Gastroesophageal sphincter (tissue), 4 donors: Measurements from ENCODE around the gene MAP3K15. TPM values are rescaled to one million over a fixed set of nuclear protein-coding genes. Genes with fewer than 3 reads are reported as not detected.

ENCODE experiments used
- ATAC-seq: fragments of 150-250 bp; one replicate; pipeline ENCODE4 v1.9.1; 2016; ENCODE audit warnings: mild to moderate bottlenecking, moderate library complexity
- H3K27ac ChIP-seq, 4 donors: fragments of 200-600 bp; sonication (generic) in 3 of 4; 1 replicate in 3 of 4; 2 replicates in 1 of 4; pipeline ENCODE4 v1.5.1; 2016 to 2019
- H3K27me3 ChIP-seq: fragments of 200-600 bp; sonication (generic); one replicate; pipeline ENCODE4 v1.5.1; 2019
- H3K36me3 ChIP-seq, 2 donors: fragments of 200-600 bp; sonication (generic); one replicate each; pipeline ENCODE4 v1.5.1; 2019; ENCODE audit warnings: control low read depth in 1 of 2
- H3K4me1 ChIP-seq, 3 donors: fragments of 200-600 bp; sonication (generic); 1 replicate in 2 of 3; 2 replicates in 1 of 3; pipeline ENCODE4 v1.5.1; 2016 to 2019; ENCODE audit warnings: control low read depth in 2 of 3
- H3K4me3 ChIP-seq, 2 donors: fragments of 200-600 bp; sonication (generic); one replicate each; pipeline ENCODE4 v1.5.1; 2019; ENCODE audit warnings: mild to moderate bottlenecking in 1 of 2, moderate library complexity in 1 of 2
- H3K9me3 ChIP-seq, 3 donors: fragments of 200-600 bp; sonication (generic); one replicate each; pipeline ENCODE4 v1.5.1; 2017 to 2019; ENCODE audit warnings: control low read depth in 2 of 3
- EP300 ChIP-seq: sonication (generic); formaldehyde crosslinking; IDR thresholded peaks from one replicate; pipeline ENCODE4 v1.6.1; 2017; ENCODE audit warnings: antibody characterized with exemption, mild to moderate bottlenecking
- POLR2A ChIP-seq, 2 donors: fragments of 450-650 bp; IDR thresholded peaks; one replicate each; pipeline ENCODE4 v1.6.1; 2017; ENCODE audit warnings: antibody characterized with exemption in 2 of 2, mild to moderate bottlenecking in 2 of 2, moderate library complexity in 1 of 2
- POLR2AphosphoS5 ChIP-seq: sonication (generic); formaldehyde crosslinking; IDR thresholded peaks from one replicate; pipeline ENCODE4 v1.6.1; 2017; ENCODE audit warnings: antibody characterized with exemption
- WGBS, 2 donors: methylation state at CpG; one replicate each; pipeline ENCODE4 v1.1.5; 2018; ENCODE audit warnings: low coverage in 1 of 2; 5-methylcytosine and 5-hydroxymethylcytosine counted together
- total RNA-seq, 4 donors: library from RNA; depleted of rRNA; stranded (reverse); fragments of >200 nt; gene quantifications; one replicate each; pipeline ENCODE4 v1.1.0, GENCODE V29; 2016
- TF ChIP-seq, protein P1 (sequence below), 4 experiments: fragments of 200-600 bp in 2 of 4; fragments of 450-650 bp in 2 of 4; sonication (generic) in 1 of 4; IDR thresholded peaks; one replicate each; pipeline ENCODE4 v1.5.1; 2017 to 2019; ENCODE audit warnings: antibody characterized with exemption in 4 of 4, mild to moderate bottlenecking in 2 of 4, moderate library complexity in 2 of 4

MAP3K15 gene
- total RNA-seq, 4 donors from 2014 or later = 0.13 TPM; not detected in 3

DNA sequence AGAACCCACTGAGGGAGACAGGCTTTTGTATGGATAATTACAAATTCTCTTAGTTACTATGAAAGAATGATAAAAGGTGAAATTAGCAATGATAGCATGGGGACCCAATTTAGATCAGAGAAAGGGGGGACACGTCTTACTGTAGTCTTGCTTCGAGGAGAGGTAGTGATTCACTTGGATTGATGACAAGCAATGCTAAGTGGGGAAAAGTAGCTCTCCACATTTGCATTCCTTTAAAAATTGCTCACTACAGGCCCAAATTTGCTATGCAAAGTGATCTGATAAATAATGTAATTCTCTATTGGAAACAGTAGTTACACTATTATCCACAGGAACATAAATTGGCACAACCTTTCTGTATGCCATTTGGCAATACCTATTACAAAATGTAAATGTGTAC is 42.5 kb upstream of the MAP3K15 start:
- ATAC-seq = no peak
- WGBS, 2 donors = 59 to 100% methylated on average over 2 of the region's 2 CpGs

DNA sequence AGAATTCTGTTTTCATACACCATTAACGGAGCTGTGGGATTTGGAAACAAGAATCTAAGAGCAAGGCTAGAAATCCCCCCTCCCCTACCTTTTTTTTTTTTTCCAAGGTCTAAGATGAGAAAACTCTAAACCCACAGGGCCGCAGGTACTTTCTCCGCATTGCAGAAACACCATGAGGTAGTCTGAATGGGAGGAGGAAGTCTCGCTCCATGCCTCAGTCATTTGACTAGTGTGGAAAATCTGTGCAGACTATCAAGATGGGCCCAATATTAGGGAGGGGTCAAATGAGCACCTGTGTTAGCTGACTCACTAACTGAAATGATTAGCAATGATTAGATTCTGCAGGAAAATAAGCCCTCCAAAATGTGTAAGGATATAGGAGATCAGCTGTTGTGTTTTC is 40.9 kb upstream of the MAP3K15 start:
- 76 to 81% methylated on average over 2 of the region's 4 CpGs for WGBS, 2 donors
- no peaks in the 10 kb centered on the region for H3K4me1 ChIP-seq

More for the DNA sequence above, 42.5 kb upstream of the MAP3K15 start:
- Histone ChIP-seq H3K27ac (no peak overlapping the region), H3K4me1 (no peaks in the 10 kb centered on the region), H3K27me3 (no peaks in the 10 kb centered on the region), H3K36me3 (no peaks in the 10 kb centered on the region), H3K9me3 (no peaks in the 10 kb centered on the region), H3K4me3 (no peak overlapping the region)
- TF ChIP-seq POLR2AphosphoS5 (no peak), EP300 (no peak), POLR2A (IDR thresholded peaks at IDR 0.05) (no peak)
- TF ChIP-seq, protein P1, sequence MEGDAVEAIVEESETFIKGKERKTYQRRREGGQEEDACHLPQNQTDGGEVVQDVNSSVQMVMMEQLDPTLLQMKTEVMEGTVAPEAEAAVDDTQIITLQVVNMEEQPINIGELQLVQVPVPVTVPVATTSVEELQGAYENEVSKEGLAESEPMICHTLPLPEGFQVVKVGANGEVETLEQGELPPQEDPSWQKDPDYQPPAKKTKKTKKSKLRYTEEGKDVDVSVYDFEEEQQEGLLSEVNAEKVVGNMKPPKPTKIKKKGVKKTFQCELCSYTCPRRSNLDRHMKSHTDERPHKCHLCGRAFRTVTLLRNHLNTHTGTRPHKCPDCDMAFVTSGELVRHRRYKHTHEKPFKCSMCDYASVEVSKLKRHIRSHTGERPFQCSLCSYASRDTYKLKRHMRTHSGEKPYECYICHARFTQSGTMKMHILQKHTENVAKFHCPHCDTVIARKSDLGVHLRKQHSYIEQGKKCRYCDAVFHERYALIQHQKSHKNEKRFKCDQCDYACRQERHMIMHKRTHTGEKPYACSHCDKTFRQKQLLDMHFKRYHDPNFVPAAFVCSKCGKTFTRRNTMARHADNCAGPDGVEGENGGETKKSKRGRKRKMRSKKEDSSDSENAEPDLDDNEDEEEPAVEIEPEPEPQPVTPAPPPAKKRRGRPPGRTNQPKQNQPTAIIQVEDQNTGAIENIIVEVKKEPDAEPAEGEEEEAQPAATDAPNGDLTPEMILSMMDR (IDR thresholded peaks at IDR 0.05) = no peak

DNA sequence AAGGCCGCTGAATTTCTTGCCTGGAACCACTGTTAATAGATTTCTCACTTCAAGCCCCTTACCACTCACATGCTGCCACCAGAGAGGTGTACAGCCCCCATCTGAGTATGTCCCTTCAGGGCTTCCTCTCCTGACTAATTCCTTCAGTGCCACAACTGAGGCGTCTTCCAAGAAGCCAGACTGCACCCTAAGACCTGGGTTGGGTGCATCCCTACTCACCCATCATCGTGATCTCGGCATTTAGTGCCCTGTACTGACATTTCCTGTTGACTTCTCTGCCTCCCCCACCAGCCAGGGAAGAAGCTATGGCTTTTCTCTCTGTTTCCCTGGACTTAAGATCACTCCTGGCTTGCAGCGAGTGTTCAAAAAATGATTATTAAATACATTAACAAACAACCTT is 40.4 kb upstream of the MAP3K15 start:
- ATAC-seq = no peak
- WGBS, 2 donors = 74 to 83% methylated on average over 1 to 5 of the region's 5 CpGs
- H3K36me3 ChIP-seq = no peaks in the 10 kb centered on the region
- H3K9me3 ChIP-seq = no peaks in the 10 kb centered on the region
- TF ChIP-seq EP300 (no peak), POLR2AphosphoS5 (no peak), POLR2A (IDR thresholded peaks at IDR 0.05) (no peak)
- TF ChIP-seq, protein P1 (IDR thresholded peaks at IDR 0.05) = no peak
- no peak overlapping the region for H3K27ac ChIP-seq
- no peaks in the 10 kb centered on the region for H3K4me1 ChIP-seq
- H3K4me3 ChIP-seq = no peak overlapping the region
- H3K27me3 ChIP-seq = no peaks in the 10 kb centered on the region

More for the DNA sequence above, 40.9 kb upstream of the MAP3K15 start:
- Histone ChIP-seq H3K27ac (no peak overlapping the region), H3K9me3 (no peaks in the 10 kb centered on the region), H3K27me3 (no peaks in the 10 kb centered on the region), H3K36me3 (no peaks in the 10 kb centered on the region), H3K4me3 (no peak overlapping the region)
- TF ChIP-seq POLR2AphosphoS5 = no peak
- no peak for TF ChIP-seq POLR2A (IDR thresholded peaks at IDR 0.05)
- TF ChIP-seq, protein P1 (IDR thresholded peaks at IDR 0.05) = no peak
- TF ChIP-seq EP300 = no peak
- no peak for ATAC-seq

DNA sequence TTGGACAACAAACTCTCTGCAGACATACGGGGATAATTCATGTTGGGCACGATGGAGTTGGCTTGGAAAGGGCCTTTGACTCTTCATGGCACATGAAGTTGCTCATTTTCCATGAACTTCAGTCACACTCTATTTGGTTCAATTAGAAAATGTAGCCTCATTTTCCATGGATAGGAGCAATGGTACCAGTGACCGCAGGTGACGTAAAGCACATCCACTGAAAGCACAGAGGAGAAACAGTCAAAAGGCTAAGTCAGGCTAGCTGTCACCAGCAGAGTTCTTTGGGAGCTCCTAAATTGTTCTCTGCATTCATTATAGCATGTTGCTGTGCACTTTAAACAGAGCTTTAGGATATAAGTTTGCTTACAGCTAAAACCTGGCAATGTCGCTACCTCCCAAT is 39.9 kb upstream of the MAP3K15 start:
- WGBS, 2 donors = 79 to 91% methylated on average over 2 to 4 of the region's 5 CpGs
- H3K27me3 ChIP-seq = no peaks in the 10 kb centered on the region
- H3K4me3 ChIP-seq = no peak overlapping the region
- H3K36me3 ChIP-seq = no peaks in the 10 kb centered on the region
- TF ChIP-seq, protein P1 (IDR thresholded peaks at IDR 0.05) = no peak
- TF ChIP-seq POLR2A (IDR thresholded peaks at IDR 0.05) (no peak), EP300 (no peak), POLR2AphosphoS5 (no peak)
- no peak for ATAC-seq
- H3K9me3 ChIP-seq = no peaks in the 10 kb centered on the region
- H3K27ac ChIP-seq = no peak overlapping the region
- H3K4me1 ChIP-seq = no peaks in the 10 kb centered on the region

DNA sequence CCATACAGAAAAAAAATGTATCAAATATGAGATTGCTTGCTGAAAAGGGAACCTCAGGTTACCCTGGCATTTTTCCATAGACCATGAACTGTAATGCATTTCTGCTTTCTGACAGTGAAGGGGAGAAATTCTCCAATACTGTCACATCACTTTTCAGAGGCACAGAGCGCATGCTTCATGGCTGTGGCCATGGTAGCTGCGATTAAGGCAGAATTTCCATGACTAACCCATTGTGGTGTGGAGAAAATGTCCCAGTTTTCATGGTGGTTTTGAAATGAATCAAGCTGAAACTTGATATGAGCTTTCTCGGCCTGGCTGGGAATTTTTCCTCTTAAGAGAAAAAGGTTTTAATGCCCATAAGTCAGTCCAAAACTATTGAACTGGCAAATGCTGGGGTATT is 39.5 kb upstream of the MAP3K15 start:
- H3K27ac ChIP-seq = no peak overlapping the region
- H3K9me3 ChIP-seq = no peaks in the 10 kb centered on the region
- no peaks in the 10 kb centered on the region for H3K27me3 ChIP-seq
- no peak for ATAC-seq
- H3K4me1 ChIP-seq = no peaks in the 10 kb centered on the region
- no peak for TF ChIP-seq POLR2AphosphoS5
- TF ChIP-seq POLR2A (IDR thresholded peaks at IDR 0.05) = no peak
- TF ChIP-seq, protein P1 (IDR thresholded peaks at IDR 0.05) = no peak
- no peak for TF ChIP-seq EP300
- H3K36me3 ChIP-seq = peaks cover 0 to 2% of the 10 kb centered on the region in 2 donors
- 52 to 100% methylated on average over 1 to 3 of the region's 3 CpGs for WGBS, 2 donors
- no peak overlapping the region for H3K4me3 ChIP-seq
